ENCODE results near the gene VWA2. TPM values are rescaled to one million over a fixed set of nuclear protein-coding genes. Genes with fewer than 3 reads are reported as not detected.

VWA2 gene
- total and polyA plus RNA-seq, 12 donors = 0.01 to 0.09 TPM; not detected in 10

DNA sequence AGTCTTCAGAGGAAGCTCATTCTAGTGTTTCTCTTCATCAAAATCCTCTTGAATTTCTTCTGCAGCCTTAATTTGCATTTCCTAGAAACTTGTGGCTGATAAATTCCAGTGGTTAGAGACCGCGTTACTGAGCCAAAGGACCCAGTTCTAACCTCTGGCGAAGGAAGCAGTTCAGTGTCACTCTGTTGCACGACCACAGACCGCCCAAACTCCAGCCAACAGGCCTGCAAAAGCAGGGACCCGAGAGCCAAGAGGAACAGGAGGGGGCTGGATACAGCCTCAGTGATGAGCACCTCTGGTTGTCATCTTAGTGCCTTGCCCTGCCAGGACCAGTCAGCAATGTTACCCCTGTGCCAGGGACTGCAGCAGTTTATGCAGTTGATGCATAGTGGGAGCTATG, 95.2 kb downstream of the VWA2 start:
- Histone ChIP-seq H3K9me3 (no peaks in the 10 kb centered on the region), H3K4me1 (peaks cover 6 to 37% (median 17%) of the 10 kb centered on the region in 9 donors), H3K27me3 (no peaks in the 10 kb centered on the region), H3K27ac (no peak overlapping the region), H3K36me3 (peaks cover 0 to 8% (median 0%) of the 10 kb centered on the region in 9 donors), H3K4me3 (no peak overlapping the region)
- WGBS, 2 donors = 60 to 66% methylated on average over 6 of the region's 6 CpGs
- ATAC-seq (no peak), DNase-seq (no peak)
- TF ChIP-seq, protein P1, sequence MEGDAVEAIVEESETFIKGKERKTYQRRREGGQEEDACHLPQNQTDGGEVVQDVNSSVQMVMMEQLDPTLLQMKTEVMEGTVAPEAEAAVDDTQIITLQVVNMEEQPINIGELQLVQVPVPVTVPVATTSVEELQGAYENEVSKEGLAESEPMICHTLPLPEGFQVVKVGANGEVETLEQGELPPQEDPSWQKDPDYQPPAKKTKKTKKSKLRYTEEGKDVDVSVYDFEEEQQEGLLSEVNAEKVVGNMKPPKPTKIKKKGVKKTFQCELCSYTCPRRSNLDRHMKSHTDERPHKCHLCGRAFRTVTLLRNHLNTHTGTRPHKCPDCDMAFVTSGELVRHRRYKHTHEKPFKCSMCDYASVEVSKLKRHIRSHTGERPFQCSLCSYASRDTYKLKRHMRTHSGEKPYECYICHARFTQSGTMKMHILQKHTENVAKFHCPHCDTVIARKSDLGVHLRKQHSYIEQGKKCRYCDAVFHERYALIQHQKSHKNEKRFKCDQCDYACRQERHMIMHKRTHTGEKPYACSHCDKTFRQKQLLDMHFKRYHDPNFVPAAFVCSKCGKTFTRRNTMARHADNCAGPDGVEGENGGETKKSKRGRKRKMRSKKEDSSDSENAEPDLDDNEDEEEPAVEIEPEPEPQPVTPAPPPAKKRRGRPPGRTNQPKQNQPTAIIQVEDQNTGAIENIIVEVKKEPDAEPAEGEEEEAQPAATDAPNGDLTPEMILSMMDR (IDR thresholded peaks at IDR 0.05) = no peak
- intact Hi-C loops (cut with DNase I) = loop anchor here in 2 of 10 donors (5.0 kb wide), 1 partner anchor 68 kb away; the partner anchor contains the start of gene AFAP1L2 (in 2 of the 2)

DNA sequence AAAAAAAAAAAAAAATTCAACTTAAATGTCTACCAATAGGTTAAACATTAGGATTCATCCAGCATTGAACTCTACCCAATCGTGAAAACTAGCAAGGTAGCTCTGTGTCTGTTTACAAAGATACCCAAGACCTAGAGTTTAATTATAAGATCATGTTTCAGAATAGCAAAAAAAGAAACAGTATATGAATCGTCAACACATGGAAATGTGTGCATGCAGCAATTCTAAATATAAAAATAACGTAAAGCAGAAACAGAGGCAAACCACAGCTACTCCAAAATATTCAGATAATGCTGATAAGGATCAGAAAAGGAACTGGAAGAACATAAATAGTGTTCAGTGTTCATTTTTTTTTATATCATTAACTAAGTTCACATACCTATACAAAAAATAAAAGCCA, 96.6 kb downstream of the VWA2 start:
- H3K4me3 ChIP-seq = no peak overlapping the region
- peaks cover 0 to 8% (median 0%) of the 10 kb centered on the region in 9 donors for H3K36me3 ChIP-seq
- 77 to 80% methylated on average over 3 of the region's 3 CpGs for WGBS, 2 donors
- DNase-seq = no peak
- H3K9me3 ChIP-seq = no peaks in the 10 kb centered on the region
- intact Hi-C loops (cut with DNase I) = no loop called here
- no peak for ATAC-seq
- no peaks in the 10 kb centered on the region for H3K27me3 ChIP-seq
- no peak overlapping the region for H3K27ac ChIP-seq
- peaks cover 3 to 31% (median 14%) of the 10 kb centered on the region in 9 donors for H3K4me1 ChIP-seq
- TF ChIP-seq, protein P1 (IDR thresholded peaks at IDR 0.05) = no peak

DNA sequence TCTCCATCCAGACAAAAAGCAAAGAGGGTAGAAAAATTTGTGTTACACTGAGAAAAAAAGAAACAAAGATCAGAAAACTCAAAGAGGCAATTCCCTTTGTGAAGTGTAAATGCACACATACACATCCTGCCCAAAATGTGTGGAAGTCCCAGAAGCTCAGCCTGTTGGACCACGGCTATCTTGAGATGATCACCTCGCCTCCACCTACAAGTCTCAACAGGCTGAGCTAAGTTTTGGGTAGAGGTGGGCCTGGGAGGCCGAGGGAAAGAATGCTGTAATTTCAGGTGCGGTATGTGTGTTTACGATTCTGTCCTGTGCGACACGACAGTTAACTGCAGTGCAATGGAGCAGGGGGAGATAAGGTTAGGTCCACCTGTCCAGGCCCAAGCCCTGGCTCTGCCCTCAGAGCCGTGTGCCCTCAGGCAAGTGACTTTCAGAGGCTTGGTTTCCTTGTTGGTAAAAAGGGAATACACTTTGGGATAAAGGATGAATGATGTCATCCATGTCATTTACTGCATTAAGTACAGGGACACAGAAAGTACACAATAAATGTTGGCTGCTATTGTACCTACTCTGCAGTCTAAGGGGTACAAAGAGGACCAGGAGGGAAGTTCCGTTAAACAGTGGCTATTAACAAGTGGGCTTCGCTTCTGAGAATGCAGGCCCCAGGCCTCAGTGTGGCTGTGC, 97.9 kb downstream of the VWA2 start:
- H3K27me3 ChIP-seq = no peaks in the 10 kb centered on the region
- intact Hi-C loops (cut with DNase I) = no loop called here
- 94 to 95% methylated on average over 10 of the region's 10 CpGs for WGBS, 2 donors
- ATAC-seq = no peak
- H3K36me3 ChIP-seq = peaks cover 0 to 8% (median 0%) of the 10 kb centered on the region in 9 donors
- H3K9me3 ChIP-seq = no peaks in the 10 kb centered on the region
- DNase-seq = no peak
- TF ChIP-seq, protein P1 (IDR thresholded peaks at IDR 0.05) = no peak
- no peak overlapping the region for H3K27ac ChIP-seq
- H3K4me1 ChIP-seq = peaks cover 3 to 29% (median 16%) of the 10 kb centered on the region in 9 donors
- no peak overlapping the region for H3K4me3 ChIP-seq

DNA sequence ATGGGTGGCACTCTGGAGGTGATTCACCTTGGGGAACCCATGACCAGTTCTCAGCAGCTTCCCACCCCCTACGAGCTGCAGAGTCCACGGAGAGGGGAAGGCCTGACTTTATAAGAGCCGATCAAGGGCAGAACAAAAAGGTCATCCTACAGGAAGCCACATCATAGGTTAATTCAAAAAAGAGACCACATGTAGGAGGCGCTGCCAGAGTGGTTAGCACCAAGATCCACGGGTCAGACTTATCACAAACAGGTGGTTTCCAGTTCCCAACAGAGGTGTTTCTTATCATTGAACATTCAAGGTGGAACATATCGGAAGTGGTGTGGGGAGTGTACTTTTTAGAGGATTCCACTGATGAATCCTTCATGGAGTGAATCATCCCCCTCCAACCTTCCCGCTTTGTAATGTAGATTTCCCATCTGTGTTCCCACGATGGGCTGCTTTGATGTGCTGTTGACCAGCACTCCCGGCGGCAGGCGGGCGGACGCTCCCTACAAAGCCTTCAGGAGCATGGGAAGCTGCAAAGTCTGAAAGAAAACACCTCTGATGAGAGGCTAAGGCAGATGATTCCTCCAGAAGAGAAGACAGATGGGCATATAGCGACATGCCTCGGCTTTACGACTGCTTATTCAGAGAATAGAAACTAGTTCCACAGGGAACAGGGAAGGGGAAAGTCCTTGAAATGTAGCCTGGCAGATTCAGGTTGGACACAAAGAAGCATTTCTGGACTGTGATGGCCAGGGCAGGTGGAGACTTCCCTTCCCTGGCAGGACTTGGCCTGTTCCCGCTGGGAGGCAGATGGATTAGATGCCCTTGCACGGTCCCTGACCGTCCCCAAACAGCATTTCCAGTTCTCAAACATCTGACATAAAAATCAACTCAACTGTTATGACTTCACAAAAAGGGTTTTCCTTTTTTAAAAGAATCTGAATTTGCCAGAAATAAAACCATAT, 98.7 kb downstream of the VWA2 start:
- TF ChIP-seq, protein P1 (IDR thresholded peaks at IDR 0.05) = no peak
- WGBS, 2 donors = 83 to 85% methylated on average over 19 of the region's 19 CpGs
- Histone ChIP-seq H3K36me3 (peaks cover 0 to 8% (median 0%) of the 10 kb centered on the region in 9 donors), H3K27me3 (no peaks in the 10 kb centered on the region), H3K9me3 (no peaks in the 10 kb centered on the region), H3K4me3 (no peak overlapping the region), H3K4me1 (peaks cover 0 to 21% (median 11%) of the 10 kb centered on the region in 9 donors), H3K27ac (no peak overlapping the region)
- ATAC-seq = no peak
- intact Hi-C loops (cut with DNase I) = no loop called here
- no peak for DNase-seq
